ENCODE data around the gene CCL11.

- TF ChIP-seq, protein P1, sequence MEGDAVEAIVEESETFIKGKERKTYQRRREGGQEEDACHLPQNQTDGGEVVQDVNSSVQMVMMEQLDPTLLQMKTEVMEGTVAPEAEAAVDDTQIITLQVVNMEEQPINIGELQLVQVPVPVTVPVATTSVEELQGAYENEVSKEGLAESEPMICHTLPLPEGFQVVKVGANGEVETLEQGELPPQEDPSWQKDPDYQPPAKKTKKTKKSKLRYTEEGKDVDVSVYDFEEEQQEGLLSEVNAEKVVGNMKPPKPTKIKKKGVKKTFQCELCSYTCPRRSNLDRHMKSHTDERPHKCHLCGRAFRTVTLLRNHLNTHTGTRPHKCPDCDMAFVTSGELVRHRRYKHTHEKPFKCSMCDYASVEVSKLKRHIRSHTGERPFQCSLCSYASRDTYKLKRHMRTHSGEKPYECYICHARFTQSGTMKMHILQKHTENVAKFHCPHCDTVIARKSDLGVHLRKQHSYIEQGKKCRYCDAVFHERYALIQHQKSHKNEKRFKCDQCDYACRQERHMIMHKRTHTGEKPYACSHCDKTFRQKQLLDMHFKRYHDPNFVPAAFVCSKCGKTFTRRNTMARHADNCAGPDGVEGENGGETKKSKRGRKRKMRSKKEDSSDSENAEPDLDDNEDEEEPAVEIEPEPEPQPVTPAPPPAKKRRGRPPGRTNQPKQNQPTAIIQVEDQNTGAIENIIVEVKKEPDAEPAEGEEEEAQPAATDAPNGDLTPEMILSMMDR (IDR thresholded peaks at IDR 0.05) = no peak
- TF ChIP-seq POLR2A (IDR thresholded peaks at IDR 0.05) = no peak
Observed at GRCh38 chr17:34257299-34257985, 28.1 kb upstream of the CCL11 start.
